GM21526 (cell line): ENCODE results near the gene RNF34.

Experiments used
- ATAC-seq: cut with Tn5 transposase; IDR thresholded peaks from one replicate; pipeline ENCODE4 v1.9.1; 2021; ENCODE audit warnings: moderate library complexity; ENCODE audit not compliant: unreplicated experiment, low FRiP score

The RNF34 gene

DNA sequence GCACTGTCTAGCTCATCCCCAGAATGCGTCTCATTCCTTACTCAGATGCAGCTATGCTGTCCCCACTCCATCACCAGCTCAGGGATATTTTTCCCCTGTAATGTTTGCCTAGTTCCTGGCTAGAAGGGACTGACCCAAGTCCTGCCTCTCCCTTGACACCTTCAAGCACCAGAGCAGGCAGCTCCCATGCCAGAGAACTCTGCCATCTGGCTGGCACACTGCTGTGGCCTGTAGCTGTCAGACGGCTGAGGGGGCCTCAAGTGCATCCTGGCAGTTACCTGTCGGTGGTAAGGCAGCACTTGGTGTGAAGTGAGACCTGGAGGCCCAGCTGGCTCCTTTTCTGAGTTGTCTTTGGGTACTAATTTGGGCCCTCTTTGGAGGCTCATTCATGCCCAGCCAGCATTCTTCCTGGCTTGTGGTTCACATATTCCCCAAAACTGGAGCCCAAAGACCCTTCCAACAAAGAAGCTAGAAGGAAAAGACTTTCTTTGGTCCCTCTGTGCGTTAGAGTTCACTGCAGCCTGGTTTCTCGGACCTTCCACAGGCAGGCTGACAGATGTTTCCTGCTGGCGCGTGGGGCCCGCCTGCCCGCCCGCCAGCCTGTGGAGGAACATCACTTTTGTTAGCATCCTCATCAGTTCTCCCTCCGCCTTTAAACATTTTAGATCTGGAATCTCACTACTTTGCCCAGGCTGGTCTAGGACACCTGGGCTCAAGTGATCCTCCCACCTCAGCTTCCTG lies 33.0 kb downstream of the RNF34 start:
- no peak for ATAC-seq

DNA sequence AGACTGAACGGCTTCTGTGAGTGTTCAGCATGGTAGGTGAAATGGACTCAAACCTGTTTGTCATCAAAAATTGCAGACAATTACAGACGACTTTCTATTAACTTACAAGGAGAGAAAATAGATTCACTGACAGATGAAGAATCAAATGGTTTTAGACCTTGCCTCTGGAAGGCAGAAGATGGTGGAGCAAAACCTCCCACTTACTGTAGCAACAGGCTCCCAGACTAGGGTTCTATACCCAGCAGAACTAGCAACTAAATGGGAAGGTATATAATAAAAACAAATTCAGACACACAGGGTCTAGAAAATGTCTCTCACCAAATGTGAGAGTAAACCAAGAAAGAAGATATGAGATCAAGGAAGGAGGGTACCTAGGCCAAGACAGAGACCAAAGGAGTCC lies 36.8 kb downstream of the RNF34 start:
- no peak for ATAC-seq

DNA sequence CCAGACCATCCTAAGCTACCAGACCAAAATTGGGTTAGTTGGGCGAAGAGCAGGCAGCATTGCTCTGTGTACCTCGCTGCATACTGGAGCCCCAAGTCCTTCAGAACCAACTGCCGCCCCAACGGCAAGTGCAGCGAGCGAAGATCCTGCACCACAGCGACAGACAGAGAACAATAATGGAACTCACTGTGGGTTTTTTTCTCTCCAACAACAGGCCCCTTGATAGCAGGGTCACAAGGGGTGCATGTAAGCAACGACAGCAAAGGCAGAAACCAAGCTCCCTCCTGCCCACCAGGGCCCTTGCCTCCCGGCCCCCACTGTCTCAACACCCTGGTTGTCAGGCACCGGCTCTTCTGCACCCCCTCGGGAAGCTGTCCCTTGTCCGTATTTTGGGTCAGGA lies 39.0 kb downstream of the RNF34 start:
- no peak for ATAC-seq

DNA sequence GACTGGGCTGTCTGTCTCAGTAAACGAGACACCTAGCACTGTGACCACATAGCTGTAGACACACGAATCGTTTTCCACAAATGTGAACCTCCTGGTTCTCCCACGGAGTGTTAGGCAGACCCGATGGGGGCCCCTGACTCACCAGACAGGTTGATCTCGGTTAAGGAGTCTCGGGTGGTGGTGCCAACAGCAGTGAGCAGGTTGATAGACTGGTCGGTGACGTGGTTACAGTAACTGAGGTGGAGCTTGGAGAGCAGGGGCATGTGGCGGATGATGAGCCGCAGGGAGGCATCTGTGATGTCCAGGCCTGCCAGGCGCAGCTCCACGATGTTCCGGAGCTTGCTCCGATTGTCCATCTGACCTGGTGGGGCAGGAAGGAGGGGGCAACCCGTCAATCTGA lies 39.8 kb downstream of the RNF34 start:
- ATAC-seq: no peak

DNA sequence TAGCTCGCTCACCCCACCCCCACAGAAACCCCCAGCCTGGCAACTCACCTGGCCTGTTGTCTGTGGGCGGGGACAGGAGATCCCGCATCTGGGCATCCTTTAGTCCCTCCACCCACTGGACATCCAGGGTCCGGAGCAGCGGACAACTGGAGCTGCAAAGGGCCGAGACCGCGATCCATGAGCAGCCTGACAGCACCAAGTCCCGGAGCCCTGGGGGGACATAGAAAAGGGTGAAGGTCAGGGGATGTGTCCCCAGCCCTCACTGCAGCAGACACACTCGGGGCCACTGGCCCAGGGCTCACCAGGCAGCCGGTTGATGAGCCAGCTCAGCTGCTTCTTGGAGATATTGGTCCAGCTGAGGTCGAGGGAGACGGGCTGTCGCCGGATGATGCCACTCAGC lies 40.9 kb downstream of the RNF34 start:
- no peak for ATAC-seq

DNA sequence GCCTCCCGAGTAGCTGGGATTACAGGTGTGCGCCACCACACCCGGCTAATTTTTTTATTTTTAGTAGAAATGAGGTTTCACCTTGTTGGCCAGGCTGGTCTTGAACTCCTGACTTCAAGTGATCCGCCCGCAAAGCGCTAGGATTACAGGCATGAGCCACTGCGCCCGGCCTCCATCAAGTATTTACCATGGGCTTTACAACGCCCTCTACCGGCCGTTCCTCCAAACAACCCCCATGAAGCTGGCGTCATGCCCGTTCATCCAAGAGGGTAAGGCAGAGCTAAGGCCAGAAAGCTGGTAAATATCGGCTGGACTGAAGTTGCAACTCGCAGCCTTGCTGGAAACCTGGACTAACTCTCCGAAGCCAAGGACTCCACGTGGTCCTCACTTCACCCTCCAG lies 41.6 kb downstream of the RNF34 start:
- no peak for ATAC-seq

DNA sequence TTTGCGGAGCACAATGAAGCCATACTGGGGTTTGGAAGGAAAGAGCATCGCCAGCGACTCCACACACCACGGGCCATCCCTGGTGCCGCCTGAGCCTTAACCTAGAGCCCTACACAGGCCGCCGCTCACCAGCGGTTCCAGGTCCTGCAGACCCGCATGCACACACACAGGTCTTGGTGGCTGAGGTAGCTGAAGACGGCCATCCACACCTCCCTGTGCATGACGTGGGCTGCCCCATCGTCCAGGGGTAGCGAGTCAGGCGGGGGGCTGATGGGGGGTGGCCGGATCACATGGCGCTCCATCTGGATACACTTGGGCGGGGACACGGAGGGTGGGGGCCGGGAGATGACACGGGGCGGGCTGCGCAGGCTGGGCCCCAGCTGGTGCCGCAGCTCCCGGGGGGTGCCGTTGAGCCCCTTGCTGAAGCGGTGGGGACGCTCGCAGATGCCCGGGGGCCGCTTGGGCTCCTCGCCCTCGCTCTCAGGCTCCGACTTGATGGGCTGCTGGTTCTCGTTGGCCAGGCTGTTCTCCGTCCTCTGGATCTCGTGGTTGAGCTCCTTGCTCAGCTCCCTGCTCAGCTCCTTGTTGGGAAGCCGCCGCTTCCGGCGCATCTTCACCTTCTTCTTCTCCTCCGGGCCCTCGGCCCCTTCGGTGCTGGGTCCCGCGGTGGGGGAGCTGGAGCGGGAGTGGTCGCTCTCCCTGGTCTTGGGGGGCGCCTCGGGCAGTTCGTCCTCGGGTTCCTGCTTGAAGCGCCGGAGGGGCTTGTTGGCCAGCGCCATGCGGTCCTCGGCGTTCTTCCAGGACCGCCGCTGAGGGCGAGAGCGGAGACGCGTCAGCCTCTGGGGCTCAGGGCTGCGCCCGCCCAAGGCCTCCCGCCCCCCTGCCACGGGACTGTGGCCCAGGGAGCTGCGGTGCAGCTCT lies 42.4 kb downstream of the RNF34 start:
- no peak for ATAC-seq

DNA sequence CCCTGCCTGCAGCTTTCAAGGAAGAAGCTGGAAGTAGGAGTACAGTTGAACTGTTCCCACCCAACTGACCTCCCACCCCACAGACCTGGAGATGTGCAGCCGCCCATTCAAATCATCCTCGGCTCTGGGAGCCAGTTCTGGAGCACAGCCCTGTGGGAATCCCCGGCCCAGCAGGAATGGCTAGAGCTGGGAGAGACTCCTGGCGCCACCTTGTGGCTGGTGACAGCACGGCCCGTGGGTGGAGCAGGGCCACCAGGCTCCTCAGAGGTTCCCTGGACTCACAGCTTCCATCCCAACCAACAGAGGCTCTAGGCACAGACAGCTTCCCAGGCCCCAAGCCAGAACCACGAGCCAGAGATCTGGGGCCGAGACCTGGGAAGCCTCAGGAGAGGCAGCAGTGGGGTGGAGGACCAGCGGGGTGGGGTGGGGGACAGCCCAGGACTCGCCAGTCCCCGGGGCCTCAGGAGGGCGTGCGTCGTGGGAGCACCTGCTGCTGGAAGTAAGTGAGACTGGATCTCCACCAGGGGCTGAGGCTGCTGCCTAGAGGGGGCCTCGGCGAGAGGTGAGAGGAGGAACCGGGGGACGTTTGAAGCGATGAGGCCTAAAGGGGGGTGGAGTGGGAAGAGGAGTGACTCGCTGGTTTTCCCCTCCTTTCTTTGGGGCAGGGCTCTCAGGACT lies 43.4 kb downstream of the RNF34 start:
- no peak for ATAC-seq

DNA sequence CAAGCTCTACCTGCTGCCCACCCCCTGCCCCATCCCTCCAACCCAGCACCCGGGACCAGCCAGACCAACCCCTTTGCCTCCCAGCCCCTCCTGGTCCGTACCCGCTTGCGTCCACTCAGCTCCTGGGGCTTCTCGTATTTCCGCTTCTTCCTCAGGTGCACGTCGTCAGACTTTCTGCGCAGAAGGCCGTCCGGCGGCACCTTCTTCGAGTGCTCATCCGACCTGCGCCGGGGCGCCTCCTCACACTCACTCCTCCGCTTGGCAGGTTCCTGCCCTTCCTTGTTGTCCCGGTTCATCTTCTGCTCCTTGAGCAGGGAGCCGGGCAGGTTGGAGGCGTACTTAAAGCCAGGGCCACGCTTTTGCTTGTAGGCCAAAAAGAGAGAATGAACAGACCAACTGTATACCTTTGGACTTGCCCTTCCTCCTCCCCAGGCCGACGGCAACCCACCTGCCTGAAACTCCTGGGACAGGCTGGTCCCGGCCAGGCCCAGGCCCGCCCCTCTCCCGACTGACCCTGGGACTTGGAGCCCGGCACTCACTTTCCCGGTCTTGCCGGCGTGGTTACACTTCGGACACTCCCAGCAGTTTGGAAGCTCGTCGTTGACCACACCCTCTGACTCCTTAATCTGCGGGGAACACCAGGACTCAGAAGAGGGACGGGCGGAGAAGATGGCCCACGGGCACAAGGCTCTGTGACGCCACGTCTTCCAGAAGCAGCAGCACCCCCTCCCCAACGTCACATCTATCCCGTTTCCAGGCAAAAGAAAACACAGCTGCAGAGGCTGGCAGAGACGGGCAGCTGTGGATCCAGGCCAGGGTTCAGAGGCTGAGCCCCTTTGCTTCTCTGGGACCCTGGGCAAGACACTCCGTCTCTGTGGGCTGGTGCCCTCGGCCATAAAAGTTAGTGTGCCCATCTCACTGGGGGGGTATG lies 44.3 kb downstream of the RNF34 start:
- no peak for ATAC-seq

DNA sequence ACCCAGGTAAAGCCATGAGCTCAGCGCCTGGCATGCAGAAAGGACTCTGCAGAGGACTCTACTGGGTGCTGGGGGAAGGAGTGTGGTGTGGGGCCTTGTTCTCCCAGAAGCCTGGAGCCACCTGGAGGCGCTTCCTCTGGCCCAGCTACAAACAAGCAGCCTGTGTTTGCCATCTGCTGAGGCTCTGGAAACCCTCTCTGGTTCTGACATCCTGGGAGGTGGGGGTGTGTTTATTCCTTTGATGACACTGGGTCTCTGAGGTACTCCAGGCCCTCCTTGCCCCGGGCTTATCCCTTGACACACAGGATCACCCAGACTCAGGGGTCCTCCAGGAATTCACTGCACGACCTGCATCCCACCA lies 44.9 kb downstream of the RNF34 start:
- no peak for ATAC-seq

DNA sequence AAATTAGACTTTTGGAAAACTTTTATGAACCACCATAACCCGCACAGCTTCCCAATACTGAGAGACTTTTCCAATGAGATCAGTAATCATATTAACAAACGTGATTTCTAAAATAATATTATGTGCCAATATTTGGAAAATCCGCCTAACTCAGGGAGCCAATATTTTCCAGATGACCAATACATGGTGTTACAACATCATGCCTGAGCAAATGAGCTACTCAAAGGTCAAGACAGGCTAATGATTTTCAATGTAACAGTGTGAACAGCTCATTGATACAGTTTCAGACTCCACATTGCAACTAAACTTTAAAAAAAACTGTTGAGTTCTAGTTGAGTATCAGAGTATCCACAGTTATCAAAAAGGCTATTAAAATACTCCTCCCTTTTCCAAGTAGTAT lies 46.8 kb downstream of the RNF34 start:
- no peak for ATAC-seq

DNA sequence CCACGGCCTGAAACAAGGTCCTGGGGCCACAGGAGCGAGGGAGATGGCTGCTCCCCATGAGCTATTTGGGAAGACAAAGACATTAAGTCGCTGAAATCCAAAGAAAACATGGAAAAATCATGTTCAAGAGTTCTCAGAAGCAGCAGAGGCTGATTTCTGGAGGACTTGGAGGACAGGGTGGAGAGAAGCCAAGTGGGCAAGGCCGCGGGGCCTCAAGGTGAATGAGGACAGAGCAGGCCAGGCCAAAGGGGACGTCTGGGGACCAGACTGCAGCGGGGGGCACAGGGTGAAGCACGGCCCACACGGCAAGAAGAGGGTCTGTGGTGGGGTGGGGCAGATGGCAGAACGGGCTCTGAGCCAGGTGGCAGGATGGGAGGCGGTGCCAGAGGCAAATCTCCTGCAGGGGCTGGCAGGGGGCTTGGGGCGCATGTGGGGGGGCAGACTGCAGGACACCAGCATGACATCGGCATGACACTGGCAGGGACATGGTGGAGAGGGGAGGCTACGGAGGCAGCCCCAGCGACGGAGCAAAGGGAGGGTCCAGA lies 48.9 kb downstream of the RNF34 start:
- no peak for ATAC-seq

DNA sequence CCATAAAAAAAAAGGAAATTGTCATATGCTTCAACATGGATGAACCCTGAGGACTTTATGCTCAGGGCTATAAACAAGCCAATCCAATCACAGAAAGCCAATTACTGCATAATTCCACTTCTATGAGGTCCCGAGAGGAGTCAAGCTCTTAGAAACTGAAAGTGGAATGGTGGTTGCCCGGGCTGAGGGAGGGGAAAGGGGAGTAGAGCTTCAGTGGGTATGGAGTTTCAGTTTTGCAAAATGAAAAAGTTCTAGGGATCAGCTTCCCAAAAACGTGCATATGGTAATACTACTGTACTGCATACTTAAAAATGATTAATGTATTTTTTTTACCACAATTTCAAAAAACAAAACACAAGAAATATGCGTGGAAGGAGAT lies 52.0 kb downstream of the RNF34 start:
- no peak for ATAC-seq

DNA sequence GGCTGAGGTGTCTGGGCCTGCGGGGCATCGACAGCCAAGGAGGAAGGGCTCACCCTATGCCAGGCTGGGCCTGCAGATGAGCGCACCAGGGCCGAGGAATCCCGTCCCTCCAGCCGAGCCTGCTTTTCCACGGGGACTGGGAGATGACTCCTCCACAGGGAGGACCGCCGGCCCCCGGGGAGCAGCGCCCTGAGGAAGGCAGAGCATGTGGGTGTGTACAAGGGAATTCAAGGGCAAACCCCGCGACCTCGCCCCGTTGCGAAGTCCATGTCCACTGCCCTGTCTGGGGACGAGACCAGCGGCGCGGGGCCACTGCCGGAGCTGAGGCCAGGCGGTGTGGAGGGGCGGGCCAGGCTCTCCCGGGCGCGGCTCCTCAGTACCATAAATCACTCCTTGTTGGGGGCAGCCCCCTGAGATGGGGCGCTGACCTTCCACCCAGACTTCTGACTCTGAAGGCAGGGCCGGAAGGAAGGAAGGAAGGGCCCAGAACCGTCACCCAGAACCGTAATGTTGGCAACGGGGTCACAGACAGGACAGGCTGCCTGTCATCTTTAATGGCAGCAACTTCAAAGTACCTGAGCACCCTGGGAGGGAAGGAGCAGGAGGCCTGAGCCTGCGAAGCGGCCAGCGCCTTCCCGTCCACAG lies 52.5 kb downstream of the RNF34 start:
- no peak for ATAC-seq

DNA sequence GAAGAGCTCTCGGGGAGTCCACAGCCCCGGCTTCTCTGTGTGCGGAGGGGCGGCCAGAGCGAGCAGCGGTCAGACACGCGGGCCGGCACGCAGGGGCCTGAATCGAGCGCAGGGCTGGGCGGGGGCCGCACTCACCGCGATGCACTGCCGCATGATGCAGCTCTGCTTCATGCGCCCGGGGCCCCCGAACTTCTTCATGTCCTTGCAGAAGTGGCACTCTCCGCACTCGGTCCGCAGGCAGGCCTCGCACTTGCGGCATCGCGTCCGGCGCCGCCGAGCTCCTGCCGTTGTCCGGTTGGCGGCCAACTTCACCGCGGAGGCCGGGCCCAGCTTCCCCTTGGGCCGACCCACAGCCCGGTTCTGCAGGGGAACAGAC lies 53.1 kb downstream of the RNF34 start:
- ATAC-seq: no peak

DNA sequence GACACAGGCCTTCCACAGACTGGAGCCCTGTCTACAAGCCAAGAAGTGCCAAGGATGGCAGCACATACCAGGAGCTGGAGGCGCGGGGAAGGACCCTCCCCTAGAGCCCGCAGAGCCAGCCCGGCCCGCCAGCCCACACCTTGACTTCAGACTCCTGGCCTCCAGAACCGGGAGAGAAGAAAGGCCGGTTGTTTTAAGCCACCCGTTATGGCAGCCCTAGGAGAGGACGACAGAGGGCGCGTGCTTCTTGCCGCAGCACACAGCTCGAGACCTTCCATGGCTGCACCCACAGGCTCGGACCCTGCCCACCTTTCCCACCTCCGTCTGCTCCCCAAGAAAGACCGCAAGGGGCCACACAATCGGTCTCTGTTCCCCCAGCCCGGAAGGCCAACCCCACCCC lies 53.7 kb downstream of the RNF34 start:
- no peak for ATAC-seq

DNA sequence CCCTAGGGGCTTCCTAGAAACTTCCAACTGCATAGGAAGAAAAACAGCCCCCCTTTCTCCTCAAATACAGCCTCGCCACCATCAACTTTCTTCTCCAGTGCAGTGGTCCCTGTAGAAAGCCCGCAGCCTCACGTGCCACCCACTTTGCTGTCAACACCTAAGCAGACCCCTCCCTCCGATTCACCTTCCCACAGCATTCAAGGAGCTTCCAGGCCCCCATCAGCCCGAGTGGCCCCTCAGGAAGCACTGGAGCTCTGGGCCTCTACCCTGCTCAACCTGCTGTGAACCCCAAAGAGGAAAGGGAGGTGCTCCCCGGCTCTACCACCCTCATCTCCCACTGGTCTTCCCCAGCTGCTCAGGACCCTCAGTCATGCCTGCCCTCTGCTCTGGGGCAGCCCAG lies 55.0 kb downstream of the RNF34 start:
- ATAC-seq: no peak

DNA sequence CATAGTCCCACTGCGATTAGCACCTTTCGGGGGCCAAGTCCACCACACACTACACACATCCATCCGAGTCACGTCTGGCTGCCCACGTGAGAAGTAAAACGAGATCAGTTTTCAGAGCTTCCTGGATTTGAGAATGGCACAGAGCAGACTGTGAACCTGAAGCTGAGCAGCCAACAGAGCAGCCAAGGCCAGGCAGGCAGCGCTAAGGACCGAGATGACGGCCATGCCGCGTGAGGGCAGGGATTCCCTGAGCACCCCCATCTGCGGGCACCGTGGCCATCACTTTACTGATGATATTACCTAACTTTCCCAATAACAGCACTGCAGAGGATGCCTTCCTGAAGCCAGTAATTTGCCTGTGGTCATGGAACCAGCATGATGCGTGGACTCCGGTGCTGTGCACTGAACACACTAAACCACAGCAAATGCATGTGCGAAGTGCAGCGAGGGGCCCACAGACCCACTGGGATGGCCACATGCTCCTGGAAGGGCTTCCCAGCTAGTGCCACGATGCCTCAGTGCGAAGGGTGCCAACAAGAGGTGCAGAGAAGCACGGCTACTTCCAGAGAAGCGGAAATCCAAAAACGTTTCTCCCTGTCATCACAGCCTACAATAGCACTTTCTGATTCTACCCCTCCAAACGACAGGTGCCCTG lies 56.0 kb downstream of the RNF34 start:
- no peak for ATAC-seq

DNA sequence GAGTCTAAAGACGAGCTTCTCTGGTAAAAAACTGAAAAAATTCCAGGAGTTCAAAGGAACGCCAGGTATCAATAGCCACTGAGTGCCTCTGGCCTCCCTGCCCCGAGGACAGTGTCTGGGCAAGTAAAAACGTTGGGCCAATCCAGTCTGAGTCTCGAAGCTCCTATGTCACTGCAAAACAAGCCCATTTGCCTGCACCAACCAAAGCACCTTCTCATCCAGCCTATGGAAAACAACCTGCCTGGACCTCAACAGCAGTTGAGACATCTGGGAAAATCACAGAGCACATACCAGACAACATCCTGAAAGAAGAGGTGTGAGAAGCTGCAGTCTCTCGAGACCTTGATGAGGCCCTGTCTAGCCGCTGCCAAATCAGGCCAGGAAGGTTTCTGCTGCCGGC lies 56.6 kb downstream of the RNF34 start:
- no peak for ATAC-seq
